GM12891 (cell line): ENCODE data around the gene ARHGEF1.

ENCODE experiments used
- DNase-seq: peaks from one replicate; pipeline ENCODE4 v3.0.0; 2011; ENCODE audit warnings: low spot score; ENCODE audit not compliant: insufficient read length
- FAIRE-seq: peaks from 2 replicates; lab custom pipeline; 2011; peaks lifted over from hg19 to GRCh38; lab: Jason Lieb, UNC
- PAX5 ChIP-seq: IDR thresholded peaks from 2 replicates; pipeline ENCODE4 v1.6.1; 2011; ENCODE audit warnings: low read length, moderate library complexity, mild to moderate bottlenecking; ENCODE audit not compliant: insufficient read depth, severe bottlenecking
- POLR2A ChIP-seq: IDR thresholded peaks from 2 replicates; pipeline ENCODE4 v1.6.1; 2011; ENCODE audit warnings: low read depth, low read length, control low read depth
- POLR2AphosphoS5 ChIP-seq: IDR thresholded peaks from 2 replicates; pipeline ENCODE4 v1.6.1; 2011; ENCODE audit warnings: low read depth, low read length, control low read depth
- POU2F2 ChIP-seq: IDR thresholded peaks from 2 replicates; pipeline ENCODE4 v1.6.1; 2011; ENCODE audit warnings: low read depth, mild to moderate bottlenecking, control low read depth, low read length, moderate library complexity
- SPI1 ChIP-seq: IDR thresholded peaks from 2 replicates; pipeline ENCODE4 v1.6.1; 2011; ENCODE audit warnings: low read depth, low read length, control low read depth
- TAF1 ChIP-seq: IDR thresholded peaks from 2 replicates; pipeline ENCODE4 v1.6.1; 2011; ENCODE audit warnings: low read depth, low read length, control low read depth

Gene ARHGEF1

DNA sequence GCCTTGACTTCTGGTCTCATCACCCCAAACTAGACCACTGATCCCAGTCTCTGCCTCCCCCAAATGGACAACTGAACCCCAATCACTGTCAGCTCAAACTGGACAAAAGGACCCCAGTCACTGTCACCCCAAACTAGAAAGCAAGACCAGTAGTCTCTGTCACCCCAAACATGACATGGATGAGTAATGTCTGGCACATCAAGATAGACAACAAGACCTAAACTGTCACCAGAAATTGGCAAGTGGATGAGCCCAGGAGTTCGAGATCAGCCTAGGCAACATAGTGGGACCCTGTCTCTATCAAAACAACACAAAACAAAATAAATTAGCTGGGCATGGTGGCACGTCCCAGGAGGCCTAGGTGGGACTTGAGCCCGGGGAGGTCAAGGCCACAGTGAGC is 64.1 kb downstream of the ARHGEF1 start:
- TF ChIP-seq TAF1 (no peak), SPI1 (no peak), POU2F2 (no peak), POLR2A (no peak), PAX5 (no peak), POLR2AphosphoS5 (no peak)
- peak; percentile 78 for FAIRE-seq
- DNase-seq: no peak

DNA sequence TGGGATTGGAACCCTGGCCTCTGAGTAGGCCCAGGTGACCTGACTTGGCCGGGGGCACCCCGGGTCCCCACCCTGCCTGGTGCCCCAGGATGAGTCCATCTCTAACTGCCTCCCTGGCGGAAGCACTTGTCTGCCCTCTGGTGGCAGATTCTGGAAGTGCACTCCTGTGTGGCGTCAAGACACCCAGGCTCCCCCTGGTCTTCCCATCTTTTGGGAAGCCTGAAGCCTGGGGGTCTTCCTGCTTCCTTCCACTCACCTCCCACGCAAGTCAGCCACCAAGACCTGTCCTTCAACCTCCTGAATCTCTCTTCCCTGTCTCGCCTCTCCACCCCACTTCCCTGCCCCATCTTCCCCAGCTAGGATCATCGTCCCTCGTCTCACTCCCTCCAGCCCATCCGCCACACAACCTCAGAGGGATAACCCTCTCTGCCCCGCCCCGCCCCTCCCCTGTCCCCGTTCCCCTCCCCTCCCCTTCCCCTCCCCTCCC is 68.7 kb downstream of the ARHGEF1 start:
- peak; percentile 91 for FAIRE-seq
- TF ChIP-seq TAF1: no peak
- TF ChIP-seq POU2F2: no peak
- TF ChIP-seq POLR2AphosphoS5: no peak
- TF ChIP-seq POLR2A: no peak
- no peak for TF ChIP-seq PAX5
- no peak for TF ChIP-seq SPI1
- DNase-seq: peak; percentile 80

DNA sequence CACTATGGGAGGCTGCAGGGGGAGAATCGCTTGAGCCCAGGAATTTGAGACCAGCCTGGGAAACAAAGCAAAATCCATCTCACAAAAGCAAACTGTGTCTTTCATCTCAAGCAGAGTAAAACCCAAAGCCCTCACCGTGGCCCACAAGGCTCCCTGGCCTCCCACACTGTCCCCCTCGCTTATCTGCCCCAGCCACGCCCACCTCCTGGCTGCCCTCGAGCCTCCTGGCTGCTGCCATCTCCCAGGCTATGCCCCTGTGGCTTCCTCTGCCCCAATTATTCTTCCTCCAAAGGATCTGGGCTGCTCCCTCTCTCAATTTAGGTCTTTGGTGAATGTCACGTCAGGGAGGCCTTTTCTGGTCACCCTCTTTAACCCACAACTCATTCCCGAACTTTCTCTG is 72.5 kb downstream of the ARHGEF1 start:
- DNase-seq: no peak
- no peak for FAIRE-seq
- TF ChIP-seq POLR2AphosphoS5: no peak
- TF ChIP-seq PAX5: no peak
- TF ChIP-seq POLR2A: no peak
- TF ChIP-seq TAF1: no peak
- no peak for TF ChIP-seq SPI1
- TF ChIP-seq POU2F2: no peak

DNA sequence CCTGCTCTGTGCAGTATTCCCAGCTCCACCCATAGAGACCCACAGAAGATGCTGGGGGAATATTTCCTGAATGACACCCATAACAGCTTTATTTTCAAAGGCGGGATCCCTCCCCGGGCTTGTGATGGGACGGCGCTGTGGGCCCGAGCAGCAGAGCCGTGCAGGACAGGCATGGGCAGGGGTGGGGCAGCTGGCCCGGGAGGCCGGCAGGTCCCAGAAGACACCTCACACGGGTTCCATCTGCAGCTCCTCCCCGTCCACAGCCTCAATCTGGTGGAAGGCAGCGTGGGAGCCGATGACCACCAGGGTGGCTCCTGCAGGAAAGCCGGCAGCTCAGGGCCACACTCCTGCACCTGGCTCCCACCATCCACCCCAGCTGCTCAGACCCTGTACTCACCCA is 73.6 kb downstream of the ARHGEF1 start:
- TF ChIP-seq POU2F2 (no peak), POLR2A (no peak), TAF1 (no peak), SPI1 (no peak)
- FAIRE-seq: no peak
- no peak for DNase-seq
